SU-DHL-6 (cell line): ENCODE measurements around the gene PCDHB11.

Experiments used
- EZH2phosphoT487 ChIP-seq: fragments of 200-600 bp; sonication (generic), shearing (Covaris generic); conservative IDR thresholded peaks from 2 replicates; pipeline ENCODE4 v1.6.1; 2018; ENCODE audit warnings: mild to moderate bottlenecking, antibody characterized with exemption, low read length, moderate library complexity, mixed read lengths
- TF ChIP-seq, protein P1 (sequence below): fragments of 200-600 bp; sonication (generic); IDR thresholded peaks from one replicate; pipeline ENCODE4 v1.5.1; 2017; ENCODE audit warnings: antibody characterized with exemption, mild to moderate bottlenecking, low read length, moderate library complexity; ENCODE audit not compliant: insufficient read depth, poor library complexity, severe bottlenecking

DNA sequence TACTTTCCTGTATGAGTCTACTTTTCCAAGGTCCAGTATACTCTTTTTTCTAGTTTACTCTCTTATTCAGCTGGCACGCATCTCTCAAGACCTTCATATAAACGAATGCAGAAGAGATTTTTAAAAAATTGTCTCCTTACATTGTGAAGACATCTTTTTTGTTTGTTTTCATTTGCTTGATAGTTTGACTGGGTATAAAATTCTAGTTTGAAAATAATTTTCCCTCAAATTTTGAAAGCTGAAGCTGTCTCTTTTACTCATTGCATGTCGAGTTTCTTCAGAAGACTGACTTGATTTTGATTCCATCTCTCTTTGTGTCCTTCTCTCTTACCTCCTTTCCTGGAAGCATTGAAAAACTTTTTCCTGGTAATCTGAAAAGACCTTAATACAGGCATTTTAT is 3.1 kb upstream of the PCDHB11 start:
- TF ChIP-seq, protein P1, sequence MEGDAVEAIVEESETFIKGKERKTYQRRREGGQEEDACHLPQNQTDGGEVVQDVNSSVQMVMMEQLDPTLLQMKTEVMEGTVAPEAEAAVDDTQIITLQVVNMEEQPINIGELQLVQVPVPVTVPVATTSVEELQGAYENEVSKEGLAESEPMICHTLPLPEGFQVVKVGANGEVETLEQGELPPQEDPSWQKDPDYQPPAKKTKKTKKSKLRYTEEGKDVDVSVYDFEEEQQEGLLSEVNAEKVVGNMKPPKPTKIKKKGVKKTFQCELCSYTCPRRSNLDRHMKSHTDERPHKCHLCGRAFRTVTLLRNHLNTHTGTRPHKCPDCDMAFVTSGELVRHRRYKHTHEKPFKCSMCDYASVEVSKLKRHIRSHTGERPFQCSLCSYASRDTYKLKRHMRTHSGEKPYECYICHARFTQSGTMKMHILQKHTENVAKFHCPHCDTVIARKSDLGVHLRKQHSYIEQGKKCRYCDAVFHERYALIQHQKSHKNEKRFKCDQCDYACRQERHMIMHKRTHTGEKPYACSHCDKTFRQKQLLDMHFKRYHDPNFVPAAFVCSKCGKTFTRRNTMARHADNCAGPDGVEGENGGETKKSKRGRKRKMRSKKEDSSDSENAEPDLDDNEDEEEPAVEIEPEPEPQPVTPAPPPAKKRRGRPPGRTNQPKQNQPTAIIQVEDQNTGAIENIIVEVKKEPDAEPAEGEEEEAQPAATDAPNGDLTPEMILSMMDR: no peak
- no peak for TF ChIP-seq EZH2phosphoT487
